ENCODE measurements around the gene AMY2A. TPM values are rescaled to one million over a fixed set of nuclear protein-coding genes. Genes with fewer than 3 reads are reported as not detected.
"Not testable (repeated sequence)": the region's sequence is repeated elsewhere in the genome, so short reads cannot be mapped to it uniquely, and the experiment has no call there.

Gene AMY2A
- total RNA-seq, 1 donor from 2014 or later = not detected

- H3K4me3 Mint-ChIP-seq (ENCODE audit: unreplicated experiment); H3K4me1 Mint-ChIP-seq (ENCODE audit: low read depth, unreplicated experiment); H3K36me3 Mint-ChIP-seq (ENCODE audit: unreplicated experiment): not testable (repeated sequence)
Observed at GRCh38 chr1:103655460-103655859, 38.2 kb downstream of the AMY2A start, which contains the start of gene AMY1A. Gene AMY1A (plus strand): TSS chr1:103655760. CDS start chr1:103656331, 571 bp downstream.

More at GRCh38 chr1:103655460-103655859, 38.2 kb downstream of the AMY2A start, which contains the start of gene AMY1A:
- not testable (repeated sequence) for H3K9me3 Mint-ChIP-seq (ENCODE audit: unreplicated experiment); H3K27me3 Mint-ChIP-seq (ENCODE audit: unreplicated experiment); H3K27ac Mint-ChIP-seq (ENCODE audit: unreplicated experiment); DNase-seq

Other genes with a start within 250 kb of the AMY2A start
- gene RNPC3, start 91.7 kb upstream of the AMY2A start, total RNA-seq (ENCODE audit: unreplicated experiment) = 33.8 TPM
- gene AMY2B, start 45.8 kb upstream of the AMY2A start, total RNA-seq (ENCODE audit: unreplicated experiment) = 9.9 TPM
- gene AMY1A, start 38.3 kb downstream of the AMY2A start, total RNA-seq (ENCODE audit: unreplicated experiment) = not detected
- not detected for gene AMY1B, start 78.8 kb downstream of the AMY2A start, total RNA-seq (ENCODE audit: unreplicated experiment)
- gene AMY1C, start 132.5 kb downstream of the AMY2A start, total RNA-seq (ENCODE audit: unreplicated experiment) = not detected